Lower leg skin (tissue), 3 donors: Measurements from ENCODE around the gene SPON1.

Source experiments
- POLR2A ChIP-seq, 2 donors: fragments of 450-650 bp; IDR thresholded peaks; one replicate each; pipeline ENCODE4 v1.6.1; 2016 to 2017; ENCODE audit warnings: antibody characterized with exemption in 2 of 2, mild to moderate bottlenecking in 1 of 2, moderate library complexity in 1 of 2
- TF ChIP-seq, protein P1 (sequence below), 3 donors: fragments of 450-650 bp; IDR thresholded peaks; one replicate each; pipeline ENCODE4 v1.5.1; 2016; ENCODE audit warnings: antibody characterized with exemption in 3 of 3, mild to moderate bottlenecking in 3 of 3, moderate library complexity in 2 of 3

DNA sequence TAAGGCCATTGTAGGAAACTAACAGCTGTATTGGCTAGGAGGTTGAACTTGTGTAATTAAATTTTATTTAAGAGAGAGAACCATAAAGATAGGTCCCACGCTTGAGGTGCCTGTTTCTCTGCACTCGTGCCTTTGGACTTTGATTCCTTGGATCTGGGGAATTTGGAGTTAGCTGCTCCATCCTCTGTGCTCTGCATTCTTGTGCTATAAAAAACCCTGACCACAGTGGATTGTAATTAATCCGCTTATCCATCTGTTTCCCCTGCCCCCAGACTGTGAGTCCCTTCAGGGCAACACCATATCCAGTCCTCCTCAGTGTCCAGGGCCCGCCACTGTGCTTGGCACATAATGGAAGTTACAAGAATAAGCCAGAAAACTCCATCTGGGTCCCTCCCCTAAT lies 169.8 kb downstream of the SPON1 start:
- no peak for TF ChIP-seq POLR2A (IDR thresholded peaks at IDR 0.05)
- TF ChIP-seq, protein P1, sequence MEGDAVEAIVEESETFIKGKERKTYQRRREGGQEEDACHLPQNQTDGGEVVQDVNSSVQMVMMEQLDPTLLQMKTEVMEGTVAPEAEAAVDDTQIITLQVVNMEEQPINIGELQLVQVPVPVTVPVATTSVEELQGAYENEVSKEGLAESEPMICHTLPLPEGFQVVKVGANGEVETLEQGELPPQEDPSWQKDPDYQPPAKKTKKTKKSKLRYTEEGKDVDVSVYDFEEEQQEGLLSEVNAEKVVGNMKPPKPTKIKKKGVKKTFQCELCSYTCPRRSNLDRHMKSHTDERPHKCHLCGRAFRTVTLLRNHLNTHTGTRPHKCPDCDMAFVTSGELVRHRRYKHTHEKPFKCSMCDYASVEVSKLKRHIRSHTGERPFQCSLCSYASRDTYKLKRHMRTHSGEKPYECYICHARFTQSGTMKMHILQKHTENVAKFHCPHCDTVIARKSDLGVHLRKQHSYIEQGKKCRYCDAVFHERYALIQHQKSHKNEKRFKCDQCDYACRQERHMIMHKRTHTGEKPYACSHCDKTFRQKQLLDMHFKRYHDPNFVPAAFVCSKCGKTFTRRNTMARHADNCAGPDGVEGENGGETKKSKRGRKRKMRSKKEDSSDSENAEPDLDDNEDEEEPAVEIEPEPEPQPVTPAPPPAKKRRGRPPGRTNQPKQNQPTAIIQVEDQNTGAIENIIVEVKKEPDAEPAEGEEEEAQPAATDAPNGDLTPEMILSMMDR (IDR thresholded peaks at IDR 0.05): no peak
